ENCODE data around the gene ACTN4.

DNA sequence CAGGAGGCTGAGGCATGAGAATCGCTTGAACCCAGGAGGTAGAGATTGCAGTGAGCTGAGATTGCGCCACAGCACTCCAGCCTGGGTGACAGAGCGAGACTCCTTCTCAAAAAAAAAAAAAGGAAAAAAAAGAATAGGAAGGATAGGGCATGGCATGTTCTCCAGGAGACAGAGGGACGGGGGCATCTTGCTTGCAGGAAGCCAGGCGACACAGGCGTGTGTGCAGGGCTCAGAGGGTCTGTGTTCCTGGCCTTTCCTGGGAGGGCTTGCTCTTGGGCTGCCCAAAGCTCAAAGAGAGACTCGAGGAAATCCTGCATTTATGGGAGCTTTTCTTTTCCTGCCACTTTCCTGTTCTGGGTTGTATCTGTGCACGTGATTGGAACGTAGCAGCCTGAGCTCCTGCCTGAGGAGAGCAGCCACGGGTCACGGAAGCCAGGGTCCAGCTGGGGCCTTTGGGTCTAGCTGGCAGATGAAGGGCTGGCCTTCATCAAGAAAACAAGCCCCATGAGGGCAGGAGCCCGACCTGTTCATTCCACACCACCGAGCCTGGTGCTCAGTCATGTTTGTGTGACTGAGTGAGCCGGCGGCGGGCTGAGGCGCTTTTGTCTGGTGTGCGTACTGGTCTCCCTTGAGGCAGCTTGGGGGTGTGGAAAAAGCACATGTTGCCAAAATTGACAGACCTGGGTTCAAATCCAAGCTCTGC lies 52.3 kb downstream of the ACTN4 start:
- TF ChIP-seq CTCF (IDR thresholded peaks at IDR 0.05; ENCODE audit: borderline replicate concordance, extremely low read depth, low read length, poor library complexity, severe bottlenecking) = no peak
- no peak for TF ChIP-seq EZH2 (IDR thresholded peaks at IDR 0.05; ENCODE audit: borderline replicate concordance, low read depth, low read length, severe bottlenecking)

Measured in DND-41 (cell line).